Glomerular endothelial cell (primary cell): Measurements from ENCODE around the gene ACSM2B. TPM values are rescaled to one million over a fixed set of nuclear protein-coding genes. Genes with fewer than 3 reads are reported as not detected.
"Not testable (repeated sequence)": the region's sequence is repeated elsewhere in the genome, so short reads cannot be mapped to it uniquely, and the experiment has no call there.

Source experiments
- DNase-seq: peaks from one replicate; pipeline ENCODE4 v3.0.0-alpha.2; 2011; ENCODE audit warnings: low read depth, low spot score; ENCODE audit errors: extremely low read depth
- total RNA-seq: library from RNA; depleted of rRNA; stranded (reverse); fragments of >200 nt; gene quantifications from 2 replicates; pipeline ENCODE4 v1.2.3, GENCODE V29; 2015

ACSM2B gene, protein sequence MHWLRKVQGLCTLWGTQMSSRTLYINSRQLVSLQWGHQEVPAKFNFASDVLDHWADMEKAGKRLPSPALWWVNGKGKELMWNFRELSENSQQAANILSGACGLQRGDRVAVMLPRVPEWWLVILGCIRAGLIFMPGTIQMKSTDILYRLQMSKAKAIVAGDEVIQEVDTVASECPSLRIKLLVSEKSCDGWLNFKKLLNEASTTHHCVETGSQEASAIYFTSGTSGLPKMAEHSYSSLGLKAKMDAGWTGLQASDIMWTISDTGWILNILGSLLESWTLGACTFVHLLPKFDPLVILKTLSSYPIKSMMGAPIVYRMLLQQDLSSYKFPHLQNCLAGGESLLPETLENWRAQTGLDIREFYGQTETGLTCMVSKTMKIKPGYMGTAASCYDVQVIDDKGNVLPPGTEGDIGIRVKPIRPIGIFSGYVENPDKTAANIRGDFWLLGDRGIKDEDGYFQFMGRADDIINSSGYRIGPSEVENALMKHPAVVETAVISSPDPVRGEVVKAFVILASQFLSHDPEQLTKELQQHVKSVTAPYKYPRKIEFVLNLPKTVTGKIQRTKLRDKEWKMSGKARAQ
- total RNA-seq = not detected in 2 replicates

DNA sequence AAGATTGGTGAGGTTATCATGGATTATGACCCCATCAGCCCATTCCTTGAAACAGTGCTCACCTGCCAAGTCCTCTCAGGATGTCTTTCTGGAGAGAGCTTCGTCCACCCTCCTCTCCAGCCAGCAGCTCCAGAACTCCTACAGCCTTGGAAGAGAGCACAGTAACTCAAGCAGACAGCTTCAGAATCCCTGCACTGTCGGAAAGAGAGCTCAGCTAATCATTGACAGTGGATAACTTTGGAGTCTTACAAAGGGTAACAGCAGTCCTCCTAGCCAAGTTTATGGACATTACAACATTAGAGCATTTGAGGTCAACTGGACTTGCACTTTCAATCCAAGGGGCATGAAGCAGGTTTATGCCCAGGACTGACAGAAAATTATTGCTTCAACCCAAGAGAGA is at the start of gene ACSM2B:
TSS of gene ACSM2B (minus strand) at position 223 of the 400 bp plus-strand sequence. CDS start 11,522 bp downstream, outside the sequence.
- not testable (repeated sequence) for DNase-seq

DNA sequence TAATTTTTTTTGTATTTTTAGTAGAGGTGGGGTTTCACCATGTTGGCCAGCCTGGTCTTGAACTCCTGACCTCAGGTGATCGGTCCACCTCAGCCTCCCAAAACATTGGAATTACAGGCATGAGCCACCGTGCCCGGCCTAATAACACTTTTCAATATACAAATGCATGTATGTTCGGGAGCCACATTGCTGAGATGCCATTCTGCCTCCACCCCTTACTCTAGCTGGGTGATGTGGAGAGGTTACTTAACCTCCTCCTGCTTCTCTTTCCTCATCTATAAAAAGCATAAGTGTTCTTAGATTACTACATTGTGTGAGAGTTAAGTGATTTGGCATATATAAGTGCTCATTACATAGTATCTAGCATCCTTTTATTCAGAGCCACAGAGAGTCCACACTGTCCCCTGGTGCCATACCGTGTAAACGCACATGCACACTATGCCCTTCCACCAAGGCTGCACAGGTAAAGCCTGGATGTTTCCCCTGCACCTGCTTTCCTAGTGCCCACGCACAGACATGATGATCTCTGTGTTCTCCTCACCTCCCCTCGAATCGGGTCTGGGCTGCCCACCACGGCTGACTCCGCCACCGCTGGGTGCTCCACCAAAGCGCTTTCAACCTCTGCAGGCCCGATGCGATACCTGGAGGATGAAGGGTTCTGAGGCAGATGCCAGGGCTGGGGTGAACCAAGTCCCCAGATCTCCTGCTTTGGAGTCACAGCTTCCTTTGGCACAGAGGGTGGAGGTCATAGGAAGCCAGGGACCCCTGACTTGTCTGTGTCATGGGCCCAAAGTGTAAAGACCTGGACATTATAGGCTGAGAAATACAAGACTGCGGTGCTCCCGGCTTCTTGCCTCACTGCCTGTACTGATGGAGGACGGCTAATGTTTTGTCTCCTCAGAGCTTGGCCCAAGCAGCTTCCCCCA is 49.0 kb upstream of the ACSM2B start:
- no peak for DNase-seq

- DNase-seq = no peak
These were observed 48.0 kb upstream of the ACSM2B start for GRCh38 chr16:20624205-20624604.

GRCh38 chr16:20622498-20622870 is 46.3 kb upstream of the ACSM2B start:
- DNase-seq = no peak

DNA sequence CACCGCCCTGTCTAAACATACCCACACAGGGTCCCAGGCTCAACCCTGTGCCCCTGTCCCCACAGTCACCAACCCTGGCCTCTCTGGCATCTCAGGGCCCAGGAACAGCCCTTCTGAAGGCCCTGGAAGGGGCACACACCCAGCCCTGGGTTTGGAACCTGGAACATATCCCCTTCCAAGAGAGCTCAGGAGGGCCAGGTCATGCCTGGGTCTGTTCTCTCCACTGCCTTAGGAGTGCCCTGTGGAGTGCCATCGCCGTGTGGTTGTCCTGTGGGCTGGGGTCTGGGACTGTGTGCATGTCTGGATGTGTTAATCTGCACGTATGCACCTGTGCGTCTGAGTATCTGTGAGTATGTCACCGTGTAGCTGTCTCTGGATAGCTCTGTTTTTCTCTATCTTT is 45.2 kb upstream of the ACSM2B start:
- DNase-seq = no peak

- no peak for DNase-seq
These were observed 44.6 kb upstream of the ACSM2B start for GRCh38 chr16:20620770-20621169.

GRCh38 chr16:20620003-20620402 is 43.8 kb upstream of the ACSM2B start:
- no peak for DNase-seq

GRCh38 chr16:20617271-20617670 is 41.1 kb upstream of the ACSM2B start:
- DNase-seq = no peak

- DNase-seq = no peak
These were observed 38.3 kb upstream of the ACSM2B start for GRCh38 chr16:20614186-20615141.

DNA sequence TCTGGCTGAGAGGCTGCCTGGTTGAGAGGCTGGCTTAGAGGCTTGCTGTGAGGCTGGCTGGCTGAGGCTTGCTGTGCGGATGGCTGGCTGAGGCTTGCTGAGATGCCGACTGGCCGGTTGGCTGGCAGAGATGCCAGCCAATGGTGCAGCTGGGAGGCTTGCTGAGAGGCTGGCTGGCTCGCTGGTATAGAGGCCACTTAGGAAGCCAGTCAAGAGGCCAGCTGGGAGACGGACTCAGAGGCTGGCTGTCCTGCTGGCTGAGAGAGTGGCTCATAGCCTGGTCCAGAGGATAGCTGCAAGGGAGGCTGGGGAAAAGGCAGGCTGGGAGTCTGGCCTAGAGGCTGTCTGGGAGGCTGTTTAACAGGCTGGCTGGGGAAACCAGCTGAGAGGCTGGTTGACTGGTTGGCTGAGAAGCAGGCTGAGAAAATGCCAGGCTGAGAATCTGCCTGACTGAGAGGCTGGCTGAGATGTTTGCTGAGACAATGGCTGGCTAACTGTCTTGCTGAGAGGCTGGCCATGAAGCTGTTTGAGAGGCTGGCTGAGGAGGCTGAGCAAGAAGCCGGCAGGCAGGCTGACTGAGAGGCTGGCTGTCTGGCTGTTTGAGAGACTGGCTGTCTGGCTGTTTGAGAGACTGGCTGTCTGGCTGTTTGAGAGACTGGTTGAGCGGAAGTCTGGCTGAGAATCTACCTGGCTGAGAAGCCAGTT is 37.5 kb upstream of the ACSM2B start:
- DNase-seq = no peak

- no peak for DNase-seq
These were observed 36.6 kb upstream of the ACSM2B start for GRCh38 chr16:20612551-20613480.

DNA sequence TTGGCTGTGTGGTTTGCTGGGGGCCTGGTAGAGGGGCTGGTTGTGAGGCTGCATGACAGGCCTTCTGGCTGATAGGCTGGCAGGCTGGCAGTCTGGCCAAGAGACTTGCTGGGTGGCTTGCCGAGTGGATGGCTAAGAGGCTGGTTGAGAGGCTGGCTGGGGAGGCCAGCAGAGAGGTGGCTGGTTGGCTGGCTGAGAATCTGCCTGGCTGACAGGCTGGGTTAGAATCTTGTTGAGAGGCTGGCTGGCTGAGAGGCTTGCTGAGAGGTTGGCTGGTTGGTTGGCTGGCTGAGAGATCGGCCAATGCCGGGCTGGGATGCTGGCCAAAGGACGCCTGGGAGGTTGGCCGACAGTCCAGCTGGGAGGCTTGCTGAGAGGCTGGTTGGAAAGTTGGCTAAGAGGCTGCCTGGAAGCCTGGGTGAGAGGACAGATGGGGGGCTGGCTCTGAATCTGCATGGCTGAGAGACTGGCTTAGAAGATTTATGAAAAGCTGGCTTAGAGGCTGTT is 35.9 kb upstream of the ACSM2B start:
- DNase-seq = no peak

- no peak for DNase-seq
These were observed 35.3 kb upstream of the ACSM2B start for GRCh38 chr16:20611350-20611902.

DNA sequence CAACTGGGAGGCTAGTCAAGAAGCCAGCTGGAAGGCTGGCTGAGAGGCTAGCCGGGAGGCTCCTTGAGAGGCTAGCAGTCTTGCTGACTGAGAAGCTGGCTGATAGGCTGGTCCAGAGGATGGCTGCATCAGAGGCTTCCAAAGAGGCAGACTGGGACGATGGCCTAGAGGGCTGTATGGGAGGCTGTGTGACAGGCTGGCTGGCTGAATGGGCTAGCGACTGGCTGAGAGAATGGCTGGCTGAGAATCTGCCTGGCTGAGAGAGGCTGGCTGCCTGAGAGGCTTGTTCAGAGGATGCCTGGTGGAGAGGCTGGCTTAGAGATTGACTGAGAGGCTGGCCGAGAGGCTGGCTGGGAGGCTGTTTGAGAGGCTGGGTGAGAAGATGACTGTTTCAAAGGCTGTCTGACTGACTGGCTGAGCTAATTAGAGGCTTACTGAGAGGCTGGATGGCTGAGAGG is 34.8 kb upstream of the ACSM2B start:
- DNase-seq = no peak

DNA sequence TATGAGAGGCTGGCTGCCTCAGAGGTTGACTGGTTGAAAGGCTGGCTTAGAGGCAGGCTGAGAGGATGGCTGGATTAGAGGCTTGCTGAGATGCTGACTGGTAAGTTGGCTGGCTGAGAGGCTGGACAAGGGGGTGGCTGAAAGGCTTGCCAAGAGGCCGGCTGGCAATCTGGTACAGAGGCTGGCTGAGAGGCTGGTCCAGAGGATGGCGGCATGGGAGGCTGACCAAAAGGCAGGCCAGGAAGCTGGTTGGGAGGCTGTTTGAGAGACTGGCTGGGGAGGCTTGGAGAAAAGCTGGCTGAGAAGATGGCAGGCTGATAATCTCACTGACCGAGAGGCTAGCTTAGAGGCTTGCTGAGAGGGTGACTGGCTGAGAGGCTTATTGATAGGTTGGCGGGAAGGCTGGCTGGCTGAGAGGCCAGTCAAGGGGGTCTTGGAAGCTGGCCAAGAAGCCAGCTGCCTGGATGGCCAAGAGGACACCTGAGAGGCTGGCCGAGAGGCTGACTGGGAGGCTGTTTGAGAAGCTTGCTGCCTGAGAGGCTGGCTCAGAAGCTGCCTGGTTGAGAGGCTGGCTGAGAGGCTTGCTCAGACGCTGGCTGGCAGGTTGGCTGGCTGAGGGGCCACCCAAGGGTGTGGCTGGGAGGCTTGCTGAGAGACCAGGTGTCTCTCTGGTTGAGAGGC is 34.2 kb upstream of the ACSM2B start:
- no peak for DNase-seq

- DNase-seq = not testable (repeated sequence)
These were observed 26.0 kb upstream of the ACSM2B start for GRCh38 chr16:20602205-20602604.

GRCh38 chr16:20599475-20599874 is 23.3 kb upstream of the ACSM2B start:
- DNase-seq = not testable (repeated sequence)
